SK-N-SH treated with all-trans-retinoic acid at 6 μM for 48 hours (cell line): Measurements from ENCODE around the gene ZNF189.

Experiments used
- ARNTL ChIP-seq: fragments of 450-650 bp; formaldehyde crosslinking; IDR thresholded peaks from 2 replicates; pipeline ENCODE4 v1.5.0; 2020; ENCODE audit warnings: low read depth, mild to moderate bottlenecking, moderate library complexity, borderline replicate concordance
- GLIS3 ChIP-seq: fragments of 250-450 bp; sonication (Bioruptor Pico); IDR thresholded peaks from 2 replicates; pipeline ENCODE4 v1.5.0; 2020; ENCODE audit warnings: mild to moderate bottlenecking, moderate library complexity
- RARB ChIP-seq: fragments of 250-450 bp; sonication (Bioruptor Pico); IDR thresholded peaks from 2 replicates; pipeline ENCODE4 v1.8.0; 2021; ENCODE audit warnings: mild to moderate bottlenecking, moderate library complexity
- ZFP3 ChIP-seq: fragments of 250-450 bp; sonication (Bioruptor Pico); IDR thresholded peaks from 2 replicates; pipeline ENCODE4 v1.5.0; 2020; ENCODE audit warnings: mild to moderate bottlenecking, moderate library complexity
- ZNF565 ChIP-seq: fragments of 450-650 bp; formaldehyde crosslinking; conservative IDR thresholded peaks from 2 replicates; pipeline ENCODE4 v1.5.0; 2020; ENCODE audit warnings: low read depth, mild to moderate bottlenecking, moderate library complexity
- TF ChIP-seq, protein P1 (sequence below): fragments of 250-450 bp; sonication (Bioruptor Pico); IDR thresholded peaks from 2 replicates; pipeline ENCODE4 v1.5.1; 2021; ENCODE audit warnings: mild to moderate bottlenecking, moderate library complexity

DNA sequence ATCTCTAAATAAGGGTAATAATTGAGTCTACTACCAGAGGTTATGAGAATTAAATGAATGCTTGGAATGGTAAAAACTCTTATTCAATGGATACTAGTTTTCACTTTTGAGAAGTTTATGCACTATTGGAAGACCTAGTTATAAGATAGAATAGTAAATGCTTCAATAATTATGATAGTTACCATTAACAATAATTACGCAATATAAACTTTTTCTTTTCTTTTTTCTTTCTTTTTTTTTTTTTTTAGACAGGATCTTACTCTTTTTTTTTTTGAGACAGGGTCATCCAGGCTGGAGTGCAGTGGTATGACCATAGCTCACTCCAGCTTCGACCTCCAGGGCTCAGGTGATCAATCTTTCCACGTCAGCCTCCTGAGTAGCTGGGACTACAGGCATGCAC lies 30.3 kb downstream of the ZNF189 start:
- TF ChIP-seq ZFP3 (CRISPR knock-in tag) = no peak
- no peak for TF ChIP-seq ARNTL (CRISPR knock-in tag)
- no peak for TF ChIP-seq GLIS3 (CRISPR knock-in tag)
- no peak for TF ChIP-seq ZNF565 (CRISPR knock-in tag)
- TF ChIP-seq RARB = no peak
- TF ChIP-seq, protein P1, sequence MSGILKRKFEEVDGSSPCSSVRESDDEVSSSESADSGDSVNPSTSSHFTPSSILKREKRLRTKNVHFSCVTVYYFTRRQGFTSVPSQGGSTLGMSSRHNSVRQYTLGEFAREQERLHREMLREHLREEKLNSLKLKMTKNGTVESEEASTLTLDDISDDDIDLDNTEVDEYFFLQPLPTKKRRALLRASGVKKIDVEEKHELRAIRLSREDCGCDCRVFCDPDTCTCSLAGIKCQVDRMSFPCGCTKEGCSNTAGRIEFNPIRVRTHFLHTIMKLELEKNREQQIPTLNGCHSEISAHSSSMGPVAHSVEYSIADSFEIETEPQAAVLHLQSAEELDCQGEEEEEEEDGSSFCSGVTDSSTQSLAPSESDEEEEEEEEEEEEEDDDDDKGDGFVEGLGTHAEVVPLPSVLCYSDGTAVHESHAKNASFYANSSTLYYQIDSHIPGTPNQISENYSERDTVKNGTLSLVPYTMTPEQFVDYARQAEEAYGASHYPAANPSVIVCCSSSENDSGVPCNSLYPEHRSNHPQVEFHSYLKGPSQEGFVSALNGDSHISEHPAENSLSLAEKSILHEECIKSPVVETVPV (CRISPR knock-in tag) = no peak
